ENCODE results near the gene TDRKH. TPM values are rescaled to one million over a fixed set of nuclear protein-coding genes. Genes with fewer than 3 reads are reported as not detected.

Gene TDRKH
- polyA plus RNA-seq, 12 donors, result 3.5 to 6.0 (median 4.3) TPM; not detected in 2

- no peak for DNase-seq
Observed at GRCh38 chr1:151825751-151826660, 35.7 kb upstream of the TDRKH start.

- DNase-seq, result no peak
Observed at GRCh38 chr1:151825204-151825603, 34.9 kb upstream of the TDRKH start.

- no peak for DNase-seq
Observed at GRCh38 chr1:151823175-151823574, 32.9 kb upstream of the TDRKH start.

- DNase-seq, result no peak
Observed at GRCh38 chr1:151822404-151822803, 32.1 kb upstream of the TDRKH start.

GRCh38 chr1:151820940-151821339, 30.6 kb upstream of the TDRKH start:
- DNase-seq, result no peak

GRCh38 chr1:151819976-151820623, 29.8 kb upstream of the TDRKH start:
- DNase-seq, result no peak

- no peak for DNase-seq
Observed at GRCh38 chr1:151819227-151819835, 29.0 kb upstream of the TDRKH start.

GRCh38 chr1:151817353-151817730, 27.0 kb upstream of the TDRKH start:
- no peak for DNase-seq

GRCh38 chr1:151816548-151817352, 26.4 kb upstream of the TDRKH start:
- no peak for DNase-seq

GRCh38 chr1:151815716-151816327, 25.5 kb upstream of the TDRKH start:
- DNase-seq, result no peak

- no peak for DNase-seq
Observed at GRCh38 chr1:151814971-151815545, 24.8 kb upstream of the TDRKH start.

- DNase-seq, result no peak
Observed at GRCh38 chr1:151814426-151814825, 24.1 kb upstream of the TDRKH start.

GRCh38 chr1:151813271-151813977, 23.1 kb upstream of the TDRKH start:
- DNase-seq, result no peak

GRCh38 chr1:151811181-151811580, 20.9 kb upstream of the TDRKH start:
- DNase-seq, result no peak

GRCh38 chr1:151809985-151810556, 19.8 kb upstream of the TDRKH start:
- DNase-seq, result no peak

- no peak for DNase-seq
Observed at GRCh38 chr1:151809290-151809984, 19.1 kb upstream of the TDRKH start.

- DNase-seq, result no peak
Observed at GRCh38 chr1:151807766-151808165, 17.5 kb upstream of the TDRKH start.

GRCh38 chr1:151807131-151807530, 16.8 kb upstream of the TDRKH start:
- DNase-seq, result no peak

- DNase-seq, result no peak
Observed at GRCh38 chr1:151806170-151806569, 15.9 kb upstream of the TDRKH start.

Data from muscle of arm (tissue), 12 donors.